DOHH2 (cell line): ENCODE data around the gene GARNL3.

Experiments used
- H3F3A ChIP-seq: fragments of 200-600 bp; sonication (generic), shearing (Covaris generic); 2 replicates; pipeline ENCODE4 v1.6.0; 2016; ENCODE audit warnings: antibody characterized with exemption, mild to moderate bottlenecking; ENCODE audit not compliant: control insufficient read depth, insufficient read depth
- H3K27ac ChIP-seq: fragments of 200-600 bp; sonication (generic); 2 replicates; pipeline ENCODE4 v1.5.1; 2014; ENCODE audit warnings: low read depth, mild to moderate bottlenecking, low read length, moderate library complexity
- H3K27me3 ChIP-seq: fragments of 200-600 bp; sonication (generic); 2 replicates; pipeline ENCODE4 v1.6.1; 2014; ENCODE audit warnings: mild to moderate bottlenecking, low read length, mixed read lengths; ENCODE audit not compliant: control insufficient read depth
- H3K36me3 ChIP-seq: fragments of 200-600 bp; sonication (generic); 2 replicates; pipeline ENCODE4 v1.6.1; 2014; ENCODE audit warnings: mild to moderate bottlenecking, low read length, moderate library complexity, mixed read lengths; ENCODE audit not compliant: control insufficient read depth
- H3K4me1 ChIP-seq: fragments of 200-600 bp; sonication (generic); 2 replicates; pipeline ENCODE4 v1.6.1; 2014; ENCODE audit warnings: mild to moderate bottlenecking, low read length, mixed read lengths; ENCODE audit not compliant: control insufficient read depth
- H3K4me2 ChIP-seq: fragments of 200-600 bp; sonication (generic); 2 replicates; pipeline ENCODE4 v1.6.0; 2014; ENCODE audit warnings: mild to moderate bottlenecking, low read length, moderate library complexity
- H3K4me3 ChIP-seq: fragments of 200-600 bp; sonication (generic); 2 replicates; pipeline ENCODE4 v1.5.1; 2014; ENCODE audit warnings: mild to moderate bottlenecking, low read length, mixed read lengths
- H3K79me2 ChIP-seq: fragments of 200-600 bp; sonication (generic); 2 replicates; pipeline ENCODE4 v1.6.1; 2014; ENCODE audit warnings: mild to moderate bottlenecking, low read length, mixed read lengths; ENCODE audit not compliant: control insufficient read depth
- H3K9me2 ChIP-seq: fragments of 200-600 bp; sonication (generic); replicated peaks from 2 replicates; pipeline ENCODE4 v1.6.1; 2014; ENCODE audit warnings: mild to moderate bottlenecking, low read length, mixed read lengths; ENCODE audit not compliant: control insufficient read depth
- H3K9me3 ChIP-seq: fragments of 200-600 bp; sonication (generic); 2 replicates; pipeline ENCODE4 v1.6.1; 2014; ENCODE audit warnings: antibody characterized with exemption, low read length, mixed read lengths; ENCODE audit not compliant: control insufficient read depth, insufficient read depth
- H4K20me1 ChIP-seq: fragments of 200-600 bp; sonication (generic); 2 replicates; pipeline ENCODE4 v1.6.0; 2014; ENCODE audit warnings: low read depth, mild to moderate bottlenecking, antibody characterized with exemption, low read length, moderate library complexity; ENCODE audit not compliant: control insufficient read depth, insufficient read depth
- CTCF ChIP-seq: fragments of 200-600 bp; sonication (generic); IDR thresholded peaks from one replicate; pipeline ENCODE4 v1.5.1; 2014; ENCODE audit warnings: antibody characterized with exemption, mild to moderate bottlenecking, low read depth, low read length; ENCODE audit not compliant: poor library complexity, severe bottlenecking
- EZH2phosphoT487 ChIP-seq: fragments of 200-600 bp; sonication (generic); IDR thresholded peaks from 2 replicates; pipeline ENCODE4 v1.6.1; 2017; ENCODE audit warnings: borderline replicate concordance, mild to moderate bottlenecking, antibody characterized with exemption, low read length, moderate library complexity, mixed read lengths

The GARNL3 gene

GRCh38 chr9:127362829-127363228, 98.3 kb downstream of the GARNL3 start:
- Histone ChIP-seq H3K4me1 (no peaks in the 10 kb centered on the region), H3F3A (no peaks in the 10 kb centered on the region), H3K27ac (no peak overlapping the region), H3K79me2 (no peaks in the 10 kb centered on the region), H4K20me1 (no peaks in the 10 kb centered on the region), H3K27me3 (no peaks in the 10 kb centered on the region), H3K4me2 (no peak overlapping the region), H3K36me3 (no peaks in the 10 kb centered on the region), H3K9me2 (no peaks in the 10 kb centered on the region), H3K9me3 (no peaks in the 10 kb centered on the region), H3K4me3 (no peak overlapping the region)
- TF ChIP-seq CTCF (no peak), EZH2phosphoT487 (no peak)

- H3K27me3 ChIP-seq, result no peaks in the 10 kb centered on the region
- TF ChIP-seq EZH2phosphoT487 (no peak), CTCF (no peak)
- no peaks in the 10 kb centered on the region for H3F3A ChIP-seq
- H3K9me2 ChIP-seq, result no peaks in the 10 kb centered on the region
- H3K27ac ChIP-seq, result no peak overlapping the region
- H3K36me3 ChIP-seq, result no peaks in the 10 kb centered on the region
- no peaks in the 10 kb centered on the region for H4K20me1 ChIP-seq
- no peak overlapping the region for H3K4me3 ChIP-seq
- H3K4me2 ChIP-seq, result no peak overlapping the region
- no peaks in the 10 kb centered on the region for H3K79me2 ChIP-seq
- H3K4me1 ChIP-seq, result no peaks in the 10 kb centered on the region
- no peaks in the 10 kb centered on the region for H3K9me3 ChIP-seq
These were observed 100.9 kb downstream of the GARNL3 start for GRCh38 chr9:127365461-127365860.

GRCh38 chr9:127366594-127366993, 102.0 kb downstream of the GARNL3 start:
- H3K9me3 ChIP-seq, result no peaks in the 10 kb centered on the region
- no peak overlapping the region for H3K27ac ChIP-seq
- H3K36me3 ChIP-seq, result no peaks in the 10 kb centered on the region
- no peak overlapping the region for H3K4me3 ChIP-seq
- no peaks in the 10 kb centered on the region for H3K79me2 ChIP-seq
- H3F3A ChIP-seq, result no peaks in the 10 kb centered on the region
- H3K9me2 ChIP-seq, result no peaks in the 10 kb centered on the region
- no peaks in the 10 kb centered on the region for H4K20me1 ChIP-seq
- no peak for TF ChIP-seq EZH2phosphoT487
- H3K4me1 ChIP-seq, result no peaks in the 10 kb centered on the region
- H3K27me3 ChIP-seq, result no peaks in the 10 kb centered on the region
- no peak overlapping the region for H3K4me2 ChIP-seq

- H3F3A ChIP-seq, result no peaks in the 10 kb centered on the region
- no peaks in the 10 kb centered on the region for H4K20me1 ChIP-seq
- H3K4me3 ChIP-seq, result no peak overlapping the region
- no peaks in the 10 kb centered on the region for H3K4me1 ChIP-seq
- H3K36me3 ChIP-seq, result no peaks in the 10 kb centered on the region
- TF ChIP-seq EZH2phosphoT487 (no peak), CTCF (no peak)
- H3K9me2 ChIP-seq, result no peaks in the 10 kb centered on the region
- H3K4me2 ChIP-seq, result no peak overlapping the region
- H3K27ac ChIP-seq, result no peak overlapping the region
- no peaks in the 10 kb centered on the region for H3K79me2 ChIP-seq
- no peaks in the 10 kb centered on the region for H3K9me3 ChIP-seq
- no peaks in the 10 kb centered on the region; the same call in 1 of the 2 replicates for H3K27me3 ChIP-seq
These were observed 104.4 kb downstream of the GARNL3 start for GRCh38 chr9:127368852-127369402.
